NCI-H460 (cell line): ENCODE data around the gene DYNLL1. TPM values are rescaled to one million over a fixed set of nuclear protein-coding genes. Genes with fewer than 3 reads are reported as not detected.

ENCODE experiments used
- DNase-seq: peaks from one replicate; pipeline ENCODE4 v3.0.0-alpha.2; 2016; ENCODE audit warnings: low read depth; ENCODE audit errors: extremely low read depth
- small RNA-seq, 2 experiments: library from RNA; depleted of rRNA; stranded (forward); fragments of <200 nt; gene quantifications; one replicate each; pipeline ENCODE3, GENCODE V24; 2014
- total RNA-seq: library from RNA; depleted of rRNA; stranded (reverse); fragments of >200 nt; shearing (Covaris generic); gene quantifications from 2 replicates; pipeline ENCODE4 v1.2.3, GENCODE V29; 2014; rRNA removed

DYNLL1 gene
- total RNA-seq, 1 experiment from 2014 or later, result 250 TPM

GRCh38 chr12:120546050-120546386 is 50.1 kb downstream of the DYNLL1 start:
- no peak for DNase-seq

Small RNAs within 50 kb of the gene (small RNA-seq; reads per million reads assigned to genes)
- gene RF00019, result 0 reads per million in 2 experiments

Other genes with a start within 250 kb of the DYNLL1 start
- gene PXN, start 230.4 kb upstream of the DYNLL1 start, total RNA-seq, result 40.1 and 46.9 TPM in 2 replicates
- not detected in 2 replicates for gene RNU4-2, start 204.2 kb upstream of the DYNLL1 start, total RNA-seq
- under 0.01 TPM in 1 of 2 replicates, not detected in the other for gene RNU4-1, start 202.9 kb upstream of the DYNLL1 start, total RNA-seq
- gene SIRT4, start 193.8 kb upstream of the DYNLL1 start, total RNA-seq, result 0.97 and 1.7 TPM in 2 replicates
- gene PLA2G1B, start 168.3 kb upstream of the DYNLL1 start, total RNA-seq, result not detected in 2 replicates
- 0.17 TPM in 2 replicates for gene MSI1, start 126.9 kb upstream of the DYNLL1 start, total RNA-seq
- gene COX6A1, start 58.0 kb upstream of the DYNLL1 start, total RNA-seq, result 847 and 1,113 TPM in 2 replicates
- 88.1 and 91.3 TPM in 2 replicates for gene TRIAP1, start 49.7 kb upstream of the DYNLL1 start, total RNA-seq
- gene GATC, start 49.7 kb upstream of the DYNLL1 start, total RNA-seq, result 32.8 and 35.6 TPM in 2 replicates
- gene SRSF9, start 26.4 kb upstream of the DYNLL1 start, total RNA-seq, result 126 and 146 TPM in 2 replicates
- 47.5 and 55.1 TPM in 2 replicates for gene COQ5, start 33.0 kb downstream of the DYNLL1 start, total RNA-seq
- 90.8 and 94.5 TPM in 2 replicates for gene RNF10, start 38.2 kb downstream of the DYNLL1 start, total RNA-seq
- 42.5 and 45.6 TPM in 2 replicates for gene POP5, start 85.3 kb downstream of the DYNLL1 start, total RNA-seq
- gene CABP1, start 144.5 kb downstream of the DYNLL1 start, total RNA-seq, result not detected in 2 replicates
- 76.6 and 77.4 TPM in 2 replicates for gene MLEC, start 191.0 kb downstream of the DYNLL1 start, total RNA-seq
- gene UNC119B, start 214.3 kb downstream of the DYNLL1 start, total RNA-seq, result 17.9 and 18.0 TPM in 2 replicates
- 12.8 and 13.6 TPM in 2 replicates for gene ACADS, start 229.7 kb downstream of the DYNLL1 start, total RNA-seq